ENCODE data around the gene ROBO4.
A peak's percentile ranks its signal among the peaks of the same experiment; 100 is the strongest.

Gene ROBO4

GRCh38 chr11:124918950-124919349 is 21.3 kb upstream of the ROBO4 start, which contains the start of gene HEPN1:
Gene HEPN1 (plus strand): TSS chr11:124919250.
- no peak for DNase-seq (ENCODE audit: low read depth)

- DNase-seq (ENCODE audit: low read depth) = peak; percentile 67
Observed at GRCh38 chr11:124917115-124917637, 19.5 kb upstream of the ROBO4 start.

GRCh38 chr11:124916370-124916710 is 18.7 kb upstream of the ROBO4 start:
- no peak for DNase-seq (ENCODE audit: low read depth)

- DNase-seq (ENCODE audit: low read depth) = no peak
Observed at GRCh38 chr11:124915541-124916369, 18.1 kb upstream of the ROBO4 start.

GRCh38 chr11:124902616-124903015 is 5.0 kb upstream of the ROBO4 start:
- DNase-seq (ENCODE audit: low read depth) = no peak

- DNase-seq (ENCODE audit: low read depth) = peak; percentile 75
Observed at GRCh38 chr11:124900464-124900863, 2.8 kb upstream of the ROBO4 start.

GRCh38 chr11:124899383-124900145 is 1.9 kb upstream of the ROBO4 start:
- DNase-seq (ENCODE audit: low read depth) = no peak

GRCh38 chr11:124898711-124899110 is 1.0 kb upstream of the ROBO4 start:
- peak; percentile 64 for DNase-seq (ENCODE audit: low read depth)

- peak; percentile 87 for DNase-seq (ENCODE audit: low read depth)
Observed at GRCh38 chr11:124898263-124898680, 607 bp upstream of the ROBO4 start.

GRCh38 chr11:124896821-124897391 is 759 bp downstream of the ROBO4 start:
- DNase-seq (ENCODE audit: low read depth) = peak; percentile 51

- no peak for DNase-seq (ENCODE audit: low read depth)
Observed at GRCh38 chr11:124896071-124896750, 1.5 kb downstream of the ROBO4 start.

- no peak for DNase-seq (ENCODE audit: low read depth)
Observed at GRCh38 chr11:124895471-124895971, 2.1 kb downstream of the ROBO4 start.

GRCh38 chr11:124894606-124895430 is 2.8 kb downstream of the ROBO4 start:
- no peak for DNase-seq (ENCODE audit: low read depth)

- DNase-seq (ENCODE audit: low read depth) = no peak
Observed at GRCh38 chr11:124893781-124894401, 3.8 kb downstream of the ROBO4 start.

- DNase-seq (ENCODE audit: low read depth) = no peak
Observed at GRCh38 chr11:124892750-124893454, 4.8 kb downstream of the ROBO4 start.

- DNase-seq (ENCODE audit: low read depth) = no peak
Observed at GRCh38 chr11:124892146-124892545, 5.5 kb downstream of the ROBO4 start.

- no peak for DNase-seq (ENCODE audit: low read depth)
Observed at GRCh38 chr11:124891373-124891861, 6.2 kb downstream of the ROBO4 start.

- DNase-seq (ENCODE audit: low read depth) = no peak
Observed at GRCh38 chr11:124890683-124891372, 6.8 kb downstream of the ROBO4 start.

GRCh38 chr11:124890151-124890550 is 7.5 kb downstream of the ROBO4 start:
- DNase-seq (ENCODE audit: low read depth) = no peak

Measured in fibroblast of the conjunctiva (primary cell).